SH-SY5Y (cell line): ENCODE data around the gene KCNT2.

Experiments
- GATA2 ChIP-seq: IDR thresholded peaks from 2 replicates; pipeline ENCODE4 v1.6.1; 2011; ENCODE audit warnings: mild to moderate bottlenecking, low read depth, low read length
- GATA3 ChIP-seq: IDR thresholded peaks from 2 replicates; pipeline ENCODE4 v1.6.1; 2011; ENCODE audit warnings: low read depth, mild to moderate bottlenecking, low read length, moderate library complexity

DNA sequence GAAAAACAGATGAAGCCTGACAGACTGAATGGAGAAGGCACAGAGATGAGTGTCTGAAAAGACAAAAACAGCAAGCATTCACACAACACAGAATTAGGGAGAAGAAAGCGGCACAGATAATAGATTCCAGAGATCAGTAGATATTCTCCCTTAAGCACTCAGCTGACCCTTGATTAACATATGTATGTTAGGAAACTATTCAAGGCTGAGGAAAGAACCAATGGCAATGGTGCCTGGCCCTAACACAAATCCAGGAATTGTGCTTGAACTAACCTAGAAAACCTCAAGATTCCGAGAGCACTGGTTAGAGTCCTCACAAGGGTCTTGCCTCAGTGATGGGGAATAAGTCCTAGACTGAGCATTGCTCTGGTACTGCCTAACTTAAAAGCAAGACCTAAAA, 30.9 kb downstream of the KCNT2 start:
- TF ChIP-seq GATA2 (no peak), GATA3 (no peak)
